K562 (cell line): Measurements from ENCODE around the gene FAM131C. TPM values are rescaled to one million over a fixed set of nuclear protein-coding genes. Genes with fewer than 3 reads are reported as not detected.

Experiments used
- ESRRB ChIP-seq: fragments of 250-450 bp; sonication (Bioruptor Pico); IDR thresholded peaks from 2 replicates; pipeline ENCODE4 v1.5.0; 2020; ENCODE audit warnings: mild to moderate bottlenecking, moderate library complexity, borderline replicate concordance
- HDGF ChIP-seq: fragments of 450-650 bp; IDR thresholded peaks from 2 replicates; pipeline ENCODE4 v1.6.1; 2016
- JUND ChIP-seq, 2 experiments: IDR thresholded peaks; 2 replicates in 1 of 2; 3 replicates in 1 of 2; pipeline ENCODE4 v1.6.1; 2011; ENCODE audit warnings: borderline replicate concordance in 2 of 2, low read depth in 2 of 2, low read length in 2 of 2, improper control_type of control experiment in 1 of 2, missing biosample characterization in 1 of 2, missing genetic modification characterization in 1 of 2, missing genetic modification reagents in 1 of 2
- NR2C2 ChIP-seq, 2 experiments: fragments of 200-800 bp in 1 of 2; sonication (Bioruptor generic) in 1 of 2; sonication (generic) in 1 of 2; formaldehyde crosslinking in 1 of 2; IDR thresholded peaks; 2 replicates each; pipeline versions ENCODE4 v1.6.1 to v1.8.0; 2016 to 2022; ENCODE audit warnings: mild to moderate bottlenecking in 1 of 2, missing compliant biosample characterization in 1 of 2, missing genetic modification characterization in 1 of 2, missing genetic modification reagents in 1 of 2
- REST ChIP-seq, 2 experiments: fragments of 450-650 bp; formaldehyde crosslinking in 1 of 2; IDR thresholded peaks; 2 replicates each; pipeline versions ENCODE4 v1.4.0 to v1.6.1; 2014 to 2020; ENCODE audit warnings: mild to moderate bottlenecking in 2 of 2, borderline replicate concordance in 1 of 2, low read depth in 1 of 2
- ZNF274 ChIP-seq: IDR thresholded peaks from 2 replicates; pipeline ENCODE4 v1.6.1; 2011; ENCODE audit warnings: low read depth, mild to moderate bottlenecking, low read length, moderate library complexity, borderline replicate concordance
- polyA plus RNA-seq, 8 experiments: library from polyadenylated mRNA; depleted of rRNA in 4 of 8; stranded (reverse) in 5 of 8; unstranded in 3 of 8; fragments of >200 nt; fragmentation: Nextera tagmentation in 2 of 8; fragmentation: Illumina TruSeq in 1 of 8; extraction: Ambion mirVana in 2 of 8; extraction: Trizol in 1 of 8; gene quantifications; 2 replicates each; pipeline versions ENCODE4 v1.2.1 to v1.2.3, GENCODE V29; 2011 to 2014; ENCODE audit warnings: inconsistent platforms in 1 of 8, missing spikeins in 1 of 8
- total RNA-seq, 7 experiments: library from RNA; depleted of rRNA in 6 of 7; stranded (reverse); fragments of >200 nt in 6 of 7; fragmentation: Illumina TruSeq in 2 of 7; extraction: Trizol in 2 of 7; gene quantifications; 2 replicates each; pipeline versions ENCODE4 v1.2.1 to v1.2.3, GENCODE V29; 2011 to 2021; ENCODE audit warnings: low replicate concordance in 1 of 7
- TF ChIP-seq, protein P1 (sequence below): fragments of 250-450 bp; sonication (Bioruptor Pico); IDR thresholded peaks from 2 replicates; pipeline ENCODE4 v1.5.0; 2021
- TF ChIP-seq, protein P2 (sequence below): sonication (generic); formaldehyde crosslinking; IDR thresholded peaks from 2 replicates; pipeline ENCODE4 v1.8.0; 2023; ENCODE audit warnings: missing genetic modification reagents, mild to moderate bottlenecking, borderline replicate concordance

Gene FAM131C
- total and polyA plus RNA-seq, 9 of the 15 experiments (the other 6 are each of a cell fraction or from before 2014, with no cell fraction given), result 0.10 to 0.29 (median 0.16) TPM; not detected in 6

GRCh38 chr1:16082283-16083038 is 9.0 kb upstream of the FAM131C start (continued):
- TF ChIP-seq REST (IDR thresholded peaks at IDR 0.05; ENCODE audit: borderline replicate concordance), result peak; percentile 95
- no peak for TF ChIP-seq REST (CRISPR knock-in tag; IDR thresholded peaks at IDR 0.05; ENCODE audit: low read depth)
- TF ChIP-seq NR2C2 (CRISPR knock-in tag; IDR thresholded peaks at IDR 0.05), result no peak
- no peak for TF ChIP-seq NR2C2 (tag; IDR thresholded peaks at IDR 0.05)
- TF ChIP-seq, protein P1, sequence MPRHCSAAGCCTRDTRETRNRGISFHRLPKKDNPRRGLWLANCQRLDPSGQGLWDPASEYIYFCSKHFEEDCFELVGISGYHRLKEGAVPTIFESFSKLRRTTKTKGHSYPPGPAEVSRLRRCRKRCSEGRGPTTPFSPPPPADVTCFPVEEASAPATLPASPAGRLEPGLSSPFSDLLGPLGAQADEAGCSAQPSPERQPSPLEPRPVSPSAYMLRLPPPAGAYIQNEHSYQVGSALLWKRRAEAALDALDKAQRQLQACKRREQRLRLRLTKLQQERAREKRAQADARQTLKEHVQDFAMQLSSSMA (CRISPR knock-in tag), result no peak
- no peak for TF ChIP-seq ZNF274
- TF ChIP-seq ESRRB (CRISPR knock-in tag), result no peak
- TF ChIP-seq HDGF, result 0 out of 2 replicates have a peak, but pooled peaks have one; percentile 62
- TF ChIP-seq JUND (IDR thresholded peaks at IDR 0.05; ENCODE audit: borderline replicate concordance, low read depth, low read length), result peak; percentile 59; the same call in 1 of the 2 replicates
- TF ChIP-seq JUND (tag; IDR thresholded peaks at IDR 0.05; ENCODE audit: borderline replicate concordance, low read depth, low read length), result no peak
- TF ChIP-seq, protein P2, sequence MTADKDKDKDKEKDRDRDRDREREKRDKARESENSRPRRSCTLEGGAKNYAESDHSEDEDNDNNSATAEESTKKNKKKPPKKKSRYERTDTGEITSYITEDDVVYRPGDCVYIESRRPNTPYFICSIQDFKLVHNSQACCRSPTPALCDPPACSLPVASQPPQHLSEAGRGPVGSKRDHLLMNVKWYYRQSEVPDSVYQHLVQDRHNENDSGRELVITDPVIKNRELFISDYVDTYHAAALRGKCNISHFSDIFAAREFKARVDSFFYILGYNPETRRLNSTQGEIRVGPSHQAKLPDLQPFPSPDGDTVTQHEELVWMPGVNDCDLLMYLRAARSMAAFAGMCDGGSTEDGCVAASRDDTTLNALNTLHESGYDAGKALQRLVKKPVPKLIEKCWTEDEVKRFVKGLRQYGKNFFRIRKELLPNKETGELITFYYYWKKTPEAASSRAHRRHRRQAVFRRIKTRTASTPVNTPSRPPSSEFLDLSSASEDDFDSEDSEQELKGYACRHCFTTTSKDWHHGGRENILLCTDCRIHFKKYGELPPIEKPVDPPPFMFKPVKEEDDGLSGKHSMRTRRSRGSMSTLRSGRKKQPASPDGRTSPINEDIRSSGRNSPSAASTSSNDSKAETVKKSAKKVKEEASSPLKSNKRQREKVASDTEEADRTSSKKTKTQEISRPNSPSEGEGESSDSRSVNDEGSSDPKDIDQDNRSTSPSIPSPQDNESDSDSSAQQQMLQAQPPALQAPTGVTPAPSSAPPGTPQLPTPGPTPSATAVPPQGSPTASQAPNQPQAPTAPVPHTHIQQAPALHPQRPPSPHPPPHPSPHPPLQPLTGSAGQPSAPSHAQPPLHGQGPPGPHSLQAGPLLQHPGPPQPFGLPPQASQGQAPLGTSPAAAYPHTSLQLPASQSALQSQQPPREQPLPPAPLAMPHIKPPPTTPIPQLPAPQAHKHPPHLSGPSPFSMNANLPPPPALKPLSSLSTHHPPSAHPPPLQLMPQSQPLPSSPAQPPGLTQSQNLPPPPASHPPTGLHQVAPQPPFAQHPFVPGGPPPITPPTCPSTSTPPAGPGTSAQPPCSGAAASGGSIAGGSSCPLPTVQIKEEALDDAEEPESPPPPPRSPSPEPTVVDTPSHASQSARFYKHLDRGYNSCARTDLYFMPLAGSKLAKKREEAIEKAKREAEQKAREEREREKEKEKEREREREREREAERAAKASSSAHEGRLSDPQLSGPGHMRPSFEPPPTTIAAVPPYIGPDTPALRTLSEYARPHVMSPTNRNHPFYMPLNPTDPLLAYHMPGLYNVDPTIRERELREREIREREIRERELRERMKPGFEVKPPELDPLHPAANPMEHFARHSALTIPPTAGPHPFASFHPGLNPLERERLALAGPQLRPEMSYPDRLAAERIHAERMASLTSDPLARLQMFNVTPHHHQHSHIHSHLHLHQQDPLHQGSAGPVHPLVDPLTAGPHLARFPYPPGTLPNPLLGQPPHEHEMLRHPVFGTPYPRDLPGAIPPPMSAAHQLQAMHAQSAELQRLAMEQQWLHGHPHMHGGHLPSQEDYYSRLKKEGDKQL, result 0 out of 2 replicates have a peak, but pooled peaks have one; percentile 54
